ENCODE measurements around the gene B3GALT5. TPM values are rescaled to one million over a fixed set of nuclear protein-coding genes. Genes with fewer than 3 reads are reported as not detected.
A peak's percentile ranks its signal among the peaks of the same experiment; 100 is the strongest.
"Not testable (repeated sequence)": the region's sequence is repeated elsewhere in the genome, so short reads cannot be mapped to it uniquely, and the experiment has no call there.

Gene B3GALT5
- total RNA-seq (2014; rRNA removed; shearing (Covaris generic)): 4.8 and 5.4 TPM in 2 replicates

GRCh38 chr21:39612233-39613040 is at the start of gene B3GALT5:
Gene B3GALT5, plus strand, starts transcription at chr21:39612940. Its CDS starts 47,620 bp downstream, at chr21:39660560.
- H3K27ac ChIP-seq: peak within 1 kb of the TSS; percentile 61
- H3K27me3 ChIP-seq: no peaks in the 10 kb centered on the region
- peak within 1 kb of the TSS; percentile 71 for H3K4me3 ChIP-seq
- DNase-seq: peak; percentile 76 to 82
- H3K36me3 ChIP-seq: no peaks in the 10 kb centered on the region
- H3K4me1 ChIP-seq: peaks cover 11% of the 10 kb centered on the region
- H3K9me3 ChIP-seq (replicated peaks): no peaks in the 10 kb centered on the region

DNA sequence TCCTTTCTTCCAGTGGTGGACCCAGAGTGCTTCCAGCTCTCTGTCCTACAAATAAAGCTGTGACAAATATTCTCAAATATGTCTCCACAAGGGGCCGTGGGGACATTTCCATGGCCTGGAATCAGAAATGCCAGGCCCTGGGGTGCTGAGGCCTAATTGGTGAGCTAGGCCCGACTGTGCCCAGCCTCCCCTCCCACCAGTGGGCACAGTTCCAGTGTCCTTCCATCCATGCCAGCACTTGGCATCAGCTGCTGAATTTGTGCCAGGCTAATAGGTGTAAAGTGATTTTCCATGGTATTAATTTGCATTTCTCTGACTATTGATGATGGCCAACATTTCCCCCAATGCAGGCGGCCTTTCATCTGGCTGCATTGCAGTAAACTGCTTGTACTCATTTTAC is 48.5 kb upstream of the B3GALT5 start:
- no peak overlapping the region for H3K27ac ChIP-seq
- H3K9me3 ChIP-seq (replicated peaks): no peaks in the 10 kb centered on the region
- H3K4me1 ChIP-seq: no peaks in the 10 kb centered on the region
- no peaks in the 10 kb centered on the region for H3K27me3 ChIP-seq
- DNase-seq: no peak
- H3K36me3 ChIP-seq: no peaks in the 10 kb centered on the region
- H3K4me3 ChIP-seq: no peak overlapping the region

- no peak for DNase-seq
- no peaks in the 10 kb centered on the region for H3K27me3 ChIP-seq
- H3K4me1 ChIP-seq: no peaks in the 10 kb centered on the region
- H3K27ac ChIP-seq: no peak overlapping the region
- H3K4me3 ChIP-seq: no peak overlapping the region
- H3K36me3 ChIP-seq: no peaks in the 10 kb centered on the region
- H3K9me3 ChIP-seq (replicated peaks): no peaks in the 10 kb centered on the region
Measured at GRCh38 chr21:39567180-39567972, 45.4 kb upstream of the B3GALT5 start.

GRCh38 chr21:39568361-39568760 is 44.4 kb upstream of the B3GALT5 start:
- H3K27me3 ChIP-seq: no peaks in the 10 kb centered on the region
- no peaks in the 10 kb centered on the region for H3K4me1 ChIP-seq
- no peaks in the 10 kb centered on the region for H3K36me3 ChIP-seq
- peak in 1 of 2 experiments; percentile 18 for DNase-seq
- no peak overlapping the region for H3K27ac ChIP-seq
- H3K9me3 ChIP-seq (replicated peaks): no peaks in the 10 kb centered on the region
- H3K4me3 ChIP-seq: no peak overlapping the region

- Histone ChIP-seq H3K9me3 (replicated peaks) (no peaks in the 10 kb centered on the region), H3K27ac (no peak overlapping the region), H3K4me3 (no peak overlapping the region), H3K27me3 (no peaks in the 10 kb centered on the region), H3K36me3 (no peaks in the 10 kb centered on the region), H3K4me1 (no peaks in the 10 kb centered on the region)
- no peak for DNase-seq
Measured at GRCh38 chr21:39575775-39576174, 37.0 kb upstream of the B3GALT5 start.

- Histone ChIP-seq H3K9me3 (replicated peaks) (no peaks in the 10 kb centered on the region), H3K4me1 (no peaks in the 10 kb centered on the region), H3K27ac (no peak overlapping the region), H3K4me3 (no peak overlapping the region), H3K36me3 (no peaks in the 10 kb centered on the region), H3K27me3 (no peaks in the 10 kb centered on the region)
- DNase-seq: no peak
Measured at GRCh38 chr21:39576518-39577128, 36.1 kb upstream of the B3GALT5 start.

DNA sequence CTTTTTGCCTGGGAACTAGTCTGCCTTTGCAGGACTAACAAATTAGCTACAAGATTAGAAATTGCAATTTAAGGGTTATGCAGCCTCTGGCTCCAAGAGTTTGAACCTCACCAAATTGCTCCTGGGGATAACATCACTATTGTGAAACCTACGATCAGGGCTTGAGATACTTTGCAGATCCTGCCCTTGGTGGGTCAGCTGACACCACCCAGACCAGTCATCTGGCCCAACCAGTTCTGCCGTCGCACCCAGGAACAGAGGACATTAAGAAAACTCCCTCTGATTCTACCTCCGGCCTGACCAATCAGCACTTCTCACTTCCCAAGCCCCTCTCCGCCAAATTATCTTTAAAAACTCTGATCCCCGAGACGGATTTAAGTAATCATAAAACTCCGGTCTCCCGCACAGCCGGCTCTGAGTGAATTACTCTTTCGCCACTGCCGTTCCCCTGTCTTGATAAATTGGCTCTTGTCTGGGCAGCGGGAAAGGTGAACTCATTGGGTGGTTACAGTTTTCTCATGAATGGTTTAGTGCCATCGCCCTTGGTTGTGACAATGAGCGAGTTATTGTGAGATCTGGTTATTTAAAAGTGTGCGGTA is 32.9 kb upstream of the B3GALT5 start:
- H3K27me3 ChIP-seq: no peaks in the 10 kb centered on the region
- H3K4me1 ChIP-seq: no peaks in the 10 kb centered on the region
- no peaks in the 10 kb centered on the region for H3K9me3 ChIP-seq (replicated peaks)
- H3K27ac ChIP-seq: no peak overlapping the region
- no peaks in the 10 kb centered on the region for H3K36me3 ChIP-seq
- no peak overlapping the region for H3K4me3 ChIP-seq
- no peak for DNase-seq

GRCh38 chr21:39580744-39581143 is 32.0 kb upstream of the B3GALT5 start:
- Histone ChIP-seq H3K36me3 (no peaks in the 10 kb centered on the region), H3K4me1 (0 out of 2 replicates have a peak, but pooled peaks cover under 1% of the 10 kb centered on the region), H3K27me3 (no peaks in the 10 kb centered on the region), H3K27ac (no peak overlapping the region), H3K9me3 (replicated peaks) (no peaks in the 10 kb centered on the region), H3K4me3 (no peak overlapping the region)
- DNase-seq: no peak

DNA sequence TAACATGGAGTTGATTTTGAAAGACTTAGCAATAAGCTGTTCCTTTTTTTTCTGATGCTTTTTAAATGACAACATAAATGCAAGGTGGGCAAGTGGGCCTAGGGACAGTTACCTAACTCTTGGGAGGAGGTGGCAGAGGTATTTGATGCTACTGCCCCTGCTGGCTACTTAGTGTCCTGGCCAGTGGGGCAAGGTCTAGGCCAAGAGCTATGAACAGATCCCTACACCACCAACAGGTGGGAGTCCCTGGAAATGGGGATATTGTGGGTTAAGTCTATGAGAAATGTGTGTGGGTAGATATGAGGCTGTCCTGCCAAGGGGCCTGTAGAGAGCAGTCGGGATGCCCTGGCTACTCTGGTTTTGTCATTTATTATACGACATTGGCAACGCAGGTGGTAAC is 31.3 kb upstream of the B3GALT5 start:
- no peaks in the 10 kb centered on the region for H3K27me3 ChIP-seq
- 0 out of 2 replicates have a peak, but pooled peaks cover 2% of the 10 kb centered on the region for H3K4me1 ChIP-seq
- DNase-seq: no peak
- H3K36me3 ChIP-seq: no peaks in the 10 kb centered on the region
- H3K27ac ChIP-seq: no peak overlapping the region
- no peaks in the 10 kb centered on the region for H3K9me3 ChIP-seq (replicated peaks)
- H3K4me3 ChIP-seq: no peak overlapping the region

DNA sequence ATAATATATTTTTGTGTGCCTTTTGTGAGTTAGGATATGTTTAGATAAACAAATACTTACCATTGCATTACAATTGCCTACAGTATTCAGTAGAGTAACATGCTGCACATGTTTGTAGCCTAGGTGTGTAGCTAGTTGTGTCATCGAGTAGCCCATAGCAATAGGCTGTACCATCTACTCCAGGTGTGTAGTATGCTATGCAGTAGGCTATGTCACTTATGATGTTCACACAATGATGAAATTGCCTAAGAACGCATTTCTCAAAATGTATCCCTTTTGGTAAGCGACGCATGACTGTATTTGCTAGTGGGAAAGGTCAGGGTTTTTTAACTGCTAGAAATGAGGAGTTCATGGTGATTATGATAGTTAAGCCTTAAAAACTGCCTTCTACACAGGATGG is 30.0 kb upstream of the B3GALT5 start:
- Histone ChIP-seq H3K27me3 (no peaks in the 10 kb centered on the region), H3K4me1 (0 out of 2 replicates have a peak, but pooled peaks cover 2% of the 10 kb centered on the region), H3K27ac (no peak overlapping the region), H3K36me3 (no peaks in the 10 kb centered on the region), H3K9me3 (replicated peaks) (no peaks in the 10 kb centered on the region), H3K4me3 (no peak overlapping the region)
- no peak for DNase-seq

DNA sequence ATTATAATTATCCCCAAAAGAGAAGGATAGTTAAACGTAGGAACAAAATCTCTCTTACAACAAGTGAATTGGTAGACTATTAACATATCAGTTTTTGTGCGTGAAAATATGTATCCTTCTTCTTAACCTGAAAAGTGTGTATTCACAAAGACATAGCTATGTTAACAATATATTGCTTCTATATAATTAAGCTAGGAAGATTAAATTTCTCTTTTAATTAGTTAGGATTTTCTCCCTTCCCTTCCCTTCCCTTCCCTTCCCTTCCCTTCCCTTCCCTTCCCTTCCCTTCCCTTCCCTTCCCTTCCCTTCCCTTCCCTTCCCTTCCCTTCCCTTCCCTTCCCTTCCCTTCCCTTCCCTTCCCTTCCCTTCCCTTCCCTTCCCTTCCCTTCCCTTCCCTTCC is 29.2 kb upstream of the B3GALT5 start:
- not testable (repeated sequence) for H3K4me1 ChIP-seq; H3K36me3 ChIP-seq; H3K27ac ChIP-seq; H3K27me3 ChIP-seq; H3K9me3 ChIP-seq (replicated peaks); DNase-seq; H3K4me3 ChIP-seq

DNA sequence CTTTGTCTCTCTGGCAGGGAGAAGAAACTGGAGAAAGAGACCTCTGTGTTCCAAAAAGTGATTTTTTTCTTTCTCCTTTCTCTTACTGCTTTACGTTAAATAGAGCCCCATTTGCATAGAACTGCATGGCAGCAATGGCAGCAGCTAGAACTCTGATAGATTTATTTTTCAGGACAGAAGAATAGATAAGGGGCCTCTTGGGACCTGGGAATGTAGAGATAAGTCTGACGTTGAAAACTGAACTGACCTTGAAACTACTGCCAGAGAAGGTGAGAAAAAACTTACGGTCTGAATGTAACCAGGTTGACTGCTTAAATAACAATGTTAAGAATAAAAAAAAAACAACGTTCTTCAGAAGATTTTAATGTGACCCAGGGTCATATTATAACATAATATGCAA is 25.4 kb upstream of the B3GALT5 start:
- no peak for DNase-seq
- no peaks in the 10 kb centered on the region for H3K9me3 ChIP-seq (replicated peaks)
- H3K27me3 ChIP-seq: no peaks in the 10 kb centered on the region
- no peaks in the 10 kb centered on the region for H3K36me3 ChIP-seq
- 0 out of 2 replicates have a peak, but pooled peaks cover 2% of the 10 kb centered on the region for H3K4me1 ChIP-seq
- no peak overlapping the region for H3K27ac ChIP-seq
- H3K4me3 ChIP-seq: no peak overlapping the region

DNA sequence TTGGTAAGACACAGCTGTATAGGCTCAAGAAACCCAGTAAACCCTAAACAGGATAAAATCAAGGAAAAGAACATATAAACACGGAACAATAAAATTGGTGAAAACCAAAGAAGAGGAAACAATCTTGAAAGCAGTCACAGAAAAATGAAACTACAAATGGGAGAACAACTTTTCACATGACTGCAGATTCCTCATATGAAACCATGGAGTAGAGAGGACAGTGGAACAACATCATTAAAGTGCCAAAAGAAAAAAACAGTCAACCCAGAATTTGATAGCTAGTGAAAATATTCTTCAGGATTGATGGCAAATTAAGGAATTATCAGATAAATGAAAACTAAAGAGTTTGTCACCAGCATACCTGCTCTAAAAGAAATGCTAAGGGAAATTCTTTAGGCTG is 23.9 kb upstream of the B3GALT5 start:
- Histone ChIP-seq H3K27ac (no peak overlapping the region), H3K9me3 (replicated peaks) (no peaks in the 10 kb centered on the region), H3K27me3 (no peaks in the 10 kb centered on the region), H3K36me3 (no peaks in the 10 kb centered on the region), H3K4me3 (no peak overlapping the region), H3K4me1 (0 out of 2 replicates have a peak, but pooled peaks cover 2% of the 10 kb centered on the region)
- no peak for DNase-seq

DNA sequence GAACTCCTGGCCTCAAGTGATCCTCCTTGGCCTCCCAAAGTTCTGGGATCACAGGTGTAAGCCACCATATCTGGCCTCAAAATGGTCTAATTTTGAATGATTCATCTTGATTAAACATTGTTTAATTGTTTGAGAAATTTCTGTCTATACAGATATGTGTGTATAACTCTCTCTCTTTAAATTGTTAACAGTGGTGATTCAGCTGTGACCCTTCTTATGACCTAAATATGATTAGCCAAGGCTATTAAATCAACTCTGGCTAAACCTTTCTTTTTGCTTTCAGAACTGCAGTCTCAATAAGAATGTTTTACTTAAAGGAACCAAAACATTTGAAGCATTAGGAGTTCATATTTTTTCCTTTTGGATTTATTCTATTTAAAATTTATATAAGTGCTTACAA is 19.2 kb upstream of the B3GALT5 start:
- Histone ChIP-seq H3K9me3 (replicated peaks) (no peaks in the 10 kb centered on the region), H3K4me3 (no peak overlapping the region), H3K27ac (no peak overlapping the region), H3K4me1 (peaks cover 7% of the 10 kb centered on the region), H3K36me3 (no peaks in the 10 kb centered on the region), H3K27me3 (no peaks in the 10 kb centered on the region)
- no peak for DNase-seq

DNA sequence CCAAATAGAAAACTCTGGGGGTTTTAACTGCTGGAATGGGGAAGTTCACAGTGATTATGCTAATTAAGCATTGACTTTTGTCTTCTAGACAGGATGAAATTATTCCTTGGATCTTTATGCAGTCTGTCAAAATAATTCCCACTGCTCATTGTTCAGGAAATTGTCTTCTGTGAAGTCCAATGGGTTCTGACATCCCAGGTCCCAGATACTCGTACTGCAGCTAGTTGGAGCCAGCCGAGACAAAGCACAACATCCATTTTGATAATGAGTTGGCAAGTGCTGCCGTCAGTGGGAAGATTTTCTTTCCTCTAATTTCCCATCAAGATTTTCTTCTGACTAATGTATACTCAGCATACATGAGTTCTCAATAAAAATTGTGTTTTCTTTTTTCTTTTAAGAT is 17.3 kb upstream of the B3GALT5 start:
- no peaks in the 10 kb centered on the region for H3K36me3 ChIP-seq
- no peak for DNase-seq
- H3K27ac ChIP-seq: no peak overlapping the region
- no peak overlapping the region for H3K4me3 ChIP-seq
- peaks cover 7% of the 10 kb centered on the region for H3K4me1 ChIP-seq
- H3K27me3 ChIP-seq: no peaks in the 10 kb centered on the region
- no peaks in the 10 kb centered on the region for H3K9me3 ChIP-seq (replicated peaks)

Data from SJCRH30 (cell line).